ENCODE measurements around the gene MED22.
"Not testable (repeated sequence)": the region's sequence is repeated elsewhere in the genome, so short reads cannot be mapped to it uniquely, and the experiment has no call there.

The MED22 gene

GRCh38 chr9:133333566-133333965, 14.4 kb downstream of the MED22 start:
- FAIRE-seq, result no peak

- no peak for FAIRE-seq
These were observed 14.9 kb downstream of the MED22 start for GRCh38 chr9:133333011-133333410.

DNA sequence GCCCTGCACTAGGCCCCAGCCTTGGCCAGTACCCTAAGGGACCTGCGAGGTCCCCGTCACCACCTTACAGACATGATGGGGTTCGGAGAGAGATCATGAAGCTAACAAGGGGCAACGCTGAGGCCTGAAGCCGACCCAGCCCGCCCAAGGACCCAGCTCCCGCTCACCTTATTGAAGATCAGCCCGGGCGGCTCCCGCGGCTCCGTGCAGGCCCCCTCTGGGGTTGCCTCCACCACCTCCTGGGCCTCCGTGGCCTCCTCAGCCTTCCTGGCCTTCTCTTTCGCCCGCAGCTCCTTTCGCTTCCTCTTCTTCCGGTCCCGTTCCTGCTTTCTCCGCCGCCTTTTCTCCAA, 15.6 kb downstream of the MED22 start:
- no peak for FAIRE-seq

GRCh38 chr9:133331641-133332380, 16.1 kb downstream of the MED22 start:
- no peak for FAIRE-seq

- FAIRE-seq, result no peak
These were observed 16.7 kb downstream of the MED22 start for GRCh38 chr9:133331221-133331620.

DNA sequence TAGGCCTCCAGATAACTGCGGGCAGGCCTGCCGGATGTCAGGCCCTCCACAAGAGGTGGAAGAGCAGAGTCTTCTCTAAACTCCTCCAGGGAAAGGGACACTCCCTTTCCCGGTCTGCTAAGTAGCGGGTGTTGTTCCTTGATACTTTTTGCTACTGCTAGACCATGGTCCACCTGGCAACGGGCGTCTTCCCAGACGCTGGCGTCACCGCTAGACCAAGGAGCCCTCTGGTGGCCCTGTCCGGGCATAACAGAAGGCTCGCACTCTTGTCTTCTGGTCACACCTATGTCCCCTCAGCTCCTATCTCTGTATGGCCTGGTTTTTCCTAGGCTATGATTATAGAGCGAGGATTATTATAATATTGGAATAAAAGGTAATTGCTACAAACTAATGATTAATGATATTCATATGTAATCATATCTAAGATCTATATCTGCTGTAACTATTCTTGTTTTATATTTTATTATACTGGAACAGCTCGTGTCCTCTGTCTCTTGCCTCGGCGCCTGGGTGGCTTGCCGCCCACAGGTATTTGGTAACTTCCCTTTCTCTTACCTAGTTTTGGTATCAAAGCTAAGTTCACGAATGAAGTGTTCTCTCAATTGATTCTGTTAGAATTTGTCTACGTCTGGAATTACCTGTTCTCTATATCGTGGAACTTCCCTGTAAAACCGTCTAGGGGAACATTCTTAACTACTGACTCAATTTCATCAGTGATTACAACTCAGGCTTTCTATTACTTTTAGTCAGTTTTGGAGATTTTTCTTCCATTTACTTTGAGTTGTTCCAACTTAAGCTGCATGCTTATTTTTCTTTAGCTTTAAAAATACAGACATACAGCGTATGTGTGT, 18.4 kb downstream of the MED22 start:
- not testable (repeated sequence) for FAIRE-seq

DNA sequence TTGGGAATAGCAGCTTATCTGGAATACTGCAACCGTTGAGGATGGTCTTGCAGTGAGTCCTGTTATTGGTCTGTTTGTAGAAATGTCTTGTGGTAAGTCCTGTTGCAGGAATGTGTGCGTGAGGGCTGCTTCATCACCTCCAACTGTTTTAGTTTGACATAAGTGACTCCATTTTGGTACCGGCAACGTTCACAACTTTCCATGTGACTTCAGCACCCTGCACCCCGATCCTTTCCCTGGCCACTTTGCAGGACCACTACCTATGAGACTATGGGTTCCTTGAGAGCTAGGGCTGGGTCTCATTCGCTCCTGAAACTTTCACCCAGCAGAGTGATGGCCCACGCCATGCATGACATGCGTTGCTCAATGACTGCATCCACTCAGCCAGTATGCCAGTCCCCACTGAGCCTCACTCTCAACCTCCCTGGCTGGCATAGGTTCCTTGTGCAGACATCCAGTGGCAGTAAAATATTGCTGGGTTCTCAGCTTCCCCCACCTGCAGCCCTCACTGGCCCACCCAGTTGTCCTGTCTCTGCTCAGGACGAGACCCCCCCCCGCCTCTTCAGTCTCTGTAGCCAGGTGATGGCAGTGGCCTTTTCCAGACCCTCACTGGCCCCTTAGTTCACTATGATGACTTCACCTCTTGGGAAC, 20.0 kb downstream of the MED22 start:
- FAIRE-seq, result no peak

DNA sequence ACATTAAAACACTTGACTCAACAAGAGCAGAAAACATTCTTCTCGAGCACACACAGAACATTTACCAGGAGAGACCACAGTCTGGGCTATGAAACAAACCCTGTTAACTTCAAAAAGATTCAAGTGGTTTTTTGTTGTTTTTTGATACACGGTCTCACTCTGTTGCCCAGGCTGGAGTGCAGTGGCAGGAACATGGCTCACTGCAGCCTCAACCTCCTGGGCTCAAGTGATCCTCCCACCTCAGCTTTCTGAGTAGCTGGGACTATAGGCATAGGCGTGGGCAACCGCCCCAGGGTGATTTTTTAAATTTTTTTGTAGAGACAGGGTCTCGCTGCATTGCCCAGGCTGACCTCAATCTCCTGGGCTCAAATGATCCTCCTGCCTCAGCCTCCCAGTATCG, 20.9 kb downstream of the MED22 start:
- FAIRE-seq, result not testable (repeated sequence)

GRCh38 chr9:133323991-133324703, 23.8 kb downstream of the MED22 start:
- no peak for FAIRE-seq

DNA sequence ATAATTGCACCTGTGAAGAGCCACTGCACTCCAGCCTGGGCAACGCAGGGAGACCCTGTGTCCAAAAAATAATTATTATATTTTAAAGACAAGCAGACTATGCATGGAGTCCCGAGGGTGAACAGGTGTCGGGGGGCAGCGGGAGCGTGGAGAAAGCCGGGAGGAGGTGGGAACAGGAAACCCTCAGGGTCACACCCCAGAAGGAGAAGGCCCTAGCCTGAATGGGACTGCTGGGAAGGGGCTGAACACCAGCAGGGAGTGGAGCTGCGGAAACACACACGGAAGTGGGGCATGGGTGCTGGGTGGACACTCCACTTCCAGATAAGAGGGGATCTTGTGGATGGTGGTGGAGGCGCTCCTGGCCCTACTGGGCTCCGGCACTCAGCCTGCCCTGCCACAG, 24.7 kb downstream of the MED22 start:
- FAIRE-seq, result no peak

DNA sequence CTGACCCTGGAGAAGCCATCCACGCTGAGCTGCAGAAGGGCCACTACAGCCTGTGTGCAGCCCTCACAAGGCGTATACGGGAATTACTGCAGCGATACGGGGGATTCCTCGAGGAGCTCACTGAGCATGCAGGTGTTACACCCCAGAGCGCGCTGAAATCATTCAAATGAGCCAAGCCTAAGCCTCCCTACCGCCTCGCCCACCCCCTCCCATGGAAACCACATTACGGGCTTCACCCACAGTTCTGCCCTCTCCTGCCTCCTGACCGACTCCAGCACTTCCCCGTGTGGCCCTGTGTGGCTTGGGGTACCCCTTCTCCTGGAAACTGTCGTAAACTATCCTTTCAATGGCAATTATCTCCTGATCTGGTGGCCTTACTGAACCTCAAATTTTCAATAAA, 25.2 kb downstream of the MED22 start:
- FAIRE-seq, result no peak

DNA sequence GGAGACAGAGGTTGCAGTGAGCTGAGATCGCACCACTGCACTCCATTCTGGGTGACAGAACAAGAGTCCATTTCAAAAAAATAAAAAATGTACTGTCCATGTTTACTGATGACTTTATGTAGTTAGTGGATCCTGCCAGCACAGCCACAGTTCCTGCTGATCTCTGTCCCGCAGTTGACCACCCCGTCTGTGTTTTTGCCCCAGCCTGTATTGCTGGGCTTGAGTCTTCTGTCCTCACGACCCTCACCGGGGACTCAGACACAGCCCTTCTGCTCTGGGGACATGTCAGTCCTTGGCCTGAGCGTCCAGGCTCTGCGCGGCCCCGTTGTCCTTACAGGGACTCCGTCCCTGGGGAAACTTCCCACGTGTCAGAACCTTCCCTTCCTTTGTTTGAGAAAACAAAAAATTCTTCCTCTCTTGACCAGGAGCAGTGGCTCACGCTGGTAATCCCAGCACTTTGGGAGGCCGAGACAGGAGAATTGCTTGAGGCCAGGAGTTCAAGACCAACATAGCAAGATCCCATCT, 26.5 kb downstream of the MED22 start:
- FAIRE-seq, result no peak

DNA sequence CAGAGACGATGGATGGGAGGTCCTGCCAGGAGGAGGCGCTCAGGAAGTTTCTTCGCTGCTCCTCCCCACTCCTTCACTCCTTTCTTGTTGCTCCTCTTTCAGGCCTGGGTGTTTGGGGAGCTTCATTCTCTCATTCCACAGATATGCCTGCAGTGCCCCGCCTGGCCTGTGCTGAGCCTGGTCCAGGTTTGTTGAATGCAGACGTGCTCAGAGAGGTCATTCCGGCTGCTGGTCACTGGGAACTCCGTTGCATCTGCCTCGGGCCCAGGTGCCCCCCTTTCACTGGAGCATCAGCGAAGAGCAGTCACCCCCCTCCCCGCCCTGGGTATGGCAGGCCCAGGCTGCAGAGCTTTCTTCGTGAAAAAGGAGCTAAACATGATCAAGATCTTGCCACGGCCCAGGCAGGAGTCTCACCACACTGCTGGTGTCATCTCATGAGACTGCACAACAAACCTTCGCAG, 27.5 kb downstream of the MED22 start:
- no peak for FAIRE-seq

DNA sequence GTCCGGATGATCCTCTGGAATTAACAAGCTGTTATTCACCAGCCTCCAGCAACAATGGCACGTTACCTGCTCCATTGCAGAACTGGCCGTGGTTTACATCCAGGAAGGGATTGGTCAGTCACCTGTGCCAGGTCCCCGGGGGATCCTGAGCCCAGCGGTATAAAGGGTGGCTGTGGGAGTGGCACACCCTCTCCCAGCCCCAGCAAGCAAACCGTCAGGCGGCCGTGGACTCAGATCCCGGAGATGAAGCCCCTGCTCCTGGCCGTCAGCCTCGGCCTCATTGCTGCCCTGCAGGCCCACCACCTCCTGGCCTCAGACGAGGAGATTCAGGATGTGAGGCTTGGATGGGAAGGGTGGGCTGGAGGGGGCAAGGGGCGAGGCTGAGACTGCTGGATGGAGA, 30.4 kb downstream of the MED22 start:
- FAIRE-seq, result not testable (repeated sequence)

GRCh38 chr9:133315997-133316396, 31.9 kb downstream of the MED22 start:
- no peak for FAIRE-seq

DNA sequence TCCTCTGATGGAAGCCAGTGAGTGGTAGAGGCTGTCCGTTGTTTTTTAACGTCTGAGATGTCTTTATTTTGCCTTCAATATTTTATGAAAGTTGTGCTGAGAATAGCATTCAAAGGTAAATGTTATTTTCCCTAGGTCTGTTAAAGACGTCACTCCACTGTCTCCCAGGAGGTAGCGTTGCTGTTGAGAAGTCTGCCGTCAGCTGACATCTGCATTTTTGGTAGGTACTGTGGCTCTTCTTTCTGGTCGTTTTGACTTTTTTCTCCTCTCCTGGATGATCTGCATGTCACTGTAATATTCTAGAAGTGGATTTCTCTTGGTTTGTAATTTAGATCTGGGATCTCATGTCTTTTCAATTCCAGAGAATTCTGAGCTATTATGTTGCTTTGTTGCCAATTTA, 38.3 kb downstream of the MED22 start:
- no peak for FAIRE-seq

DNA sequence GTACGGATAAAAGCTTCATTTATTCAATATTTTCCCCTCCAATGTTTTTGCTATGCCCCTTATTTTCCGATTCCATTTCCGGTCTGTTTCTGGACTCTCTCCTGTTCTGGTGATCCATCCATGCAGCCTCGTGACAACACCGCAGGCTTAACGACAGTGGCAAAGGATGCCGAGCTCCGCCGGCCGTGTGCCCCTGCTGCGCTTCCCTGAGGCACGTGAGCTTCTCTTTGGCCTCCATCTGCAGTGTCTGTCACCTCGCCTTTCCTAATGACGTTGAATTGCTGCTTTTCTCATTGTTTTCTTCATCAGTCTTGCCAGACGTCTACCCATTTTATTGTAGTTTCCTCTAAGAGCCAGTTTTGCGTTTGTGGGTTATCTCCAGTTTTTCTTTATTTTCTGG, 40.6 kb downstream of the MED22 start:
- no peak for FAIRE-seq

- no peak for FAIRE-seq
These were observed 41.4 kb downstream of the MED22 start for GRCh38 chr9:133306242-133307204.

- no peak for FAIRE-seq
These were observed 42.2 kb downstream of the MED22 start for GRCh38 chr9:133305731-133306130.

DNA sequence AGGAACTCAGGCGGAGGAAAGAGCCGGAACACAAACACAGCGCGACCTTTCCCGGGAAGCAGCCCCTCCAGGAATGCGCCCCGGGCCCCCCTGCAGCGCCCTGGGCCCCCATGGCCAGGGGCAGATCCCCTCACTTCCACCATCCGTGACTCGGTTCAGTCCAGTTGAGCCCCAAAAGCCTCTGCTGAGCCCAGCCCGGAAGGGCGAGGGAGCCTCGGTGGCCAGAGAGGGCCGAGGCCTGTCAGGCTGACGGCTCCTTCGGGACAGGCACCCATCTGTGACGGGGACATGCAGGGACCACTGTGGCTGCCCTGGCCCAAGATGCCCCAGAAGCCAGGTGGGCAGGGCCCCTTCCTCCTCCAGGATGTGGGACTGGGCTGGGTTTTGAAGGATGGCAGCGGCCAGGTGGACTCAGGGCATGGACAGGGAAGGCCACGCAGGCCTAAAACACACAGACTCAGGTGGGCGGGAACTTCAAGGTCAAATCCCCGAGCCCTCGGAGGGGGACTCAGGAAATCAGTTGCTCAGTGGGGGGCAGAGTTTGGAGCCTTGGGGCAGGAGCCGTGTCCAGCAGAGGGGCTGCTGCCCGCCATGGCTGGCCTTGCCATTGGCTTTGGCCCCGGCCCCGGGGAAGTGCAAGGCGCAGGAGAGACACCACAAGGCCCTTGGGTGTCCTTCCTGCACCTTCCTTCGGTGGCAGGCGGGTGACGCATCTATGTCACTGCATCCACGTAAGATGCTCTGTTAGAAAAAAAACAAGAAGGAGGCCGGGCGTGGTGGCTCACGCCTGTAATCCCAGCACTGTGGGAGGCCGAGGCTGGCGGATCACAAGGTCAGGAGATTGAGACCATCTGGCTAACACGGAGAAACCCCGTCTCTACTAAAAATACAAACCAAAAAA, 43.2 kb downstream of the MED22 start:
- FAIRE-seq, result no peak

DNA sequence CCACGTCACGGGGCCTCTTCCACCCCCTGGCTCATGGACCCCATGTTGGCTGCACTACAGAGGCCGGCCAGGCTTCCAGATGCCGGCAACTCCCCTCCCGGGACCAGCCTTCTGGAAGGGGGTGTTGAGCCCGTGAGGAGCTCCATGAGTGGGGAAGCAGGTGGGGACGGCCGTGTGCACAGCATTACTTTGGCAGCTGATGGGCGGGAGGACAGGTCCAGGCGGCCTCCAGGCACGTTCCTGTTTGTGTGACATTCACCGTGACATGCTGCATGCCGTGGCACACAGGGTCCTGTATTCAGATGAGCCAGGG, 43.8 kb downstream of the MED22 start:
- no peak for FAIRE-seq

Measured in islet of Langerhans (tissue), 1 donor.